Hepatocyte (in vitro differentiated cells): Measurements from ENCODE around the gene C14orf180.

ENCODE experiments used
- CTCF ChIP-seq: fragments of 200-600 bp; sonication (generic); IDR thresholded peaks from 2 replicates; pipeline ENCODE4 v1.5.1; 2016; ENCODE audit warnings: antibody characterized with exemption, mild to moderate bottlenecking; ENCODE audit not compliant: poor library complexity
- EZH2phosphoT487 ChIP-seq: fragments of 200-600 bp; sonication (generic); IDR thresholded peaks from one replicate; pipeline ENCODE4 v1.6.1; 2018; ENCODE audit warnings: antibody characterized with exemption, mild to moderate bottlenecking, low read depth, moderate library complexity; ENCODE audit not compliant: unreplicated experiment, severe bottlenecking

GRCh38 chr14:104596451-104596918 is 16.9 kb downstream of the C14orf180 start:
- TF ChIP-seq CTCF = no peak
- TF ChIP-seq EZH2phosphoT487 = no peak
